Stimulated activated CD4-positive, alpha-beta T cell treated with anti-CD3 and anti-CD28 coated beads, Interleukin-15, amount 100 ng/mL, for 1 hour (primary cell): ENCODE data around the gene TANC1.

Experiments used
- DNase-seq, 2 donors: peaks; one replicate each; pipeline ENCODE4 v3.0.0-alpha.2; 2020; ENCODE audit warnings: low read depth in 1 of 2, low spot score in 1 of 2

The TANC1 gene

DNA sequence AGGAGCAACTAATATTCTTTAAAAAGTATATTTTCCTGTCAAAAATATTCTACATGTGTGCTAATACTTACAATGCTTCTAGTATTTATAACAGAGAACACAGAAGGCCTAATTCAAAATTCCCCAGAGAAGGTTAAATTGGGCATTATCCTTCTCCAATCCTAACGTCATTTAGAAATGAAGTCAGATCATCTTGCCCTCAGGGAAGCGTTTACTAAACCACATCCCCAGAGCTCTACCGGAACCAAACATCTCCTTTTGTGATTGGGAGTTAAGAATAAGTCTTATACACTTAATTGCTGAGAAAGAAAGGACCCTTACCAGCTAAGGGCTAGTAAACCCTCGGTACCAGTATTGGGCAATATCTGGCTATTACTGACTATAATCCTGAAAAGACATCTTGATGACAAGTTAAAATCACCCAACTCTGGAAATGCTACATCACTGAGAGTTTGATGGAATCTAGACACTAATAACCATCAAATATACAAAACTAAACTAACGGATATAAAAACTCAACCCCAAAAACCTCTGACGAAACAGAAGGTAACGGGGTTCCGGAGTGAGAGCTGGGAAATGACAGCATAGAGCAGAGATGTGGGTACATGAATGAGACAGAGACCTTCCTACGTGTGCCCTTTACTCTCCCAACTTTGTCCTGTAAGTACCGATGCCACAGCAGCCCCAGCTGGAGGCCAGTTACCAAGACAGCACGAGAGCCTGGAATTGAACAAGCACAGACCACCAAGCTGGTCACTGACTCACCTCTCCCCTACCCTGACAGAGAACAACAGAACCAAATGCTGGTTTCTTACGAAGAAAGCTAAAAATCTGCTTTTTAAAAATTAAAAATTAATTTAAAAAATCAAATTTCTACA, 283.1 kb downstream of the TANC1 start:
- no peak for DNase-seq

DNA sequence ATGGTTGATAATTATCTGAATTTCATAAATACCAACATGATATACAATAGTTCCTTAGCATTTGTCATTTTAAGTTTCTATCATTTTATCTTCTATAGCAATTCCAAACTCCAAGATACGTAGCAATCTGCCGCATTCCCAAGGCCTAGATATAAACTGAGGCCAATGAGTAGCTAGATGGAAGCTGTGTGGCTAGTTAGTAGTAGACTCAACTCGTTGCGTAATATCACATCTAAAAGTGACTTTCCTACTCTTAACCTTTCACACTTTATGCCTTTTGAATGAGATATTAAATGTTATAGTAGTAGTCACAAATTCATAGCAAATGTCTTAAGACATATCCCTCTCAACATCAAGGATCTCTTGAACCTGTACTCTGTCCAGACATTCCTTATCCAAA, 284.5 kb downstream of the TANC1 start:
- no peak for DNase-seq

DNA sequence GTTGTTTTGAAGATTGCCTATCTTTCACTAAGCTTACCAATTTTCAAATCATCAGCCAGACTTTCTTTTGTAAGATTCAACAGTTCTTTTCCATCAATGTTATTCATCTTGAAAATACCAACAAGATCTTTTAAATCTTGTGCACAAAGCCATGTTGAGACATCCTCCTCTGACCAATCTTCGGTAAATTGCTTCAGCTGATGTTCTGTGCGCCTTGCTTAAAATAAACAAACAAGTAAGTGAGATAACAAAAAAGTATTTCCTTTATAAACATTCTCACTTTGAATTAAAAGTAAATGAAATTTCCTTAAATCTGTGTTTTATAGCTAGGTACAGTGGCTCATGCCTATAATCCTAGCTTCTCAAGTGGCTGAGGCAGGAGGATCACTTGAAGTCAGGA, 287.7 kb downstream of the TANC1 start:
- DNase-seq, result no peak

DNA sequence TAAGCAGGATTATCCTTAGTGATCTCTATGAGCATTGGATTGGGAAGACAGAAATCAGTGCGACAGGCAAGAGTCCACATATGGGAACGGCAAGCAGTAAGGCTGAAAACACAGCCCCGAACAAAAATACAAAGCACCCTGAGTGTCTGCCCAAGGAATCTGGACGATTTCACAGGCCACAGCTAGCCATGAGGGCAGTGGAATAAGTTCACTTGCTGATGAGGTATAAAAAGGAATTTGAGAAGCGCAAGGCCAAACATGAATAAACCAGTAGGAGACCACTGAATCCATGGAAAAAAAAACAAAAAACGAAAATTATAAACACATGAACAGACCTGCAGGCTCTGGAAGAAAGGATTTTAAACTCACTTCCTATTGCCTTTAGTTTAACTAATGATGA, 293.8 kb downstream of the TANC1 start:
- no peak for DNase-seq

DNA sequence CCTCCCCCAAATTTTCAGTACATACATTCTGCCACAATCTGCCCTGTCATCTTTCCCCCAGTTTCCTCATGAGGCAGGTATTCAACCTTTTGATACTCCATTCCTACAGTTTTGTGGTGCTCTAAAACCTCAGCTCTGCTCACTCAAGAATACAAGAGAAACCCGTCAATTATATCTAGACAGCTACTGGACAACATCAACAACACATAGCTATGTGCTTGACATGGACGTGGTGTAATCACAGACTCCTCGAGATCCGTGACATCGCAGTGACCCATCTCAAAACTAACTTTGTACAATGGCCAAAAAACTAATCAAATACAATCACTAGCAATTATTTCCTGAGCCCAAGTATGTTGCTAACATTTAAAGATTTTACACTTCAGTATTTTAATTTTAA, 294.5 kb downstream of the TANC1 start:
- no peak for DNase-seq

DNA sequence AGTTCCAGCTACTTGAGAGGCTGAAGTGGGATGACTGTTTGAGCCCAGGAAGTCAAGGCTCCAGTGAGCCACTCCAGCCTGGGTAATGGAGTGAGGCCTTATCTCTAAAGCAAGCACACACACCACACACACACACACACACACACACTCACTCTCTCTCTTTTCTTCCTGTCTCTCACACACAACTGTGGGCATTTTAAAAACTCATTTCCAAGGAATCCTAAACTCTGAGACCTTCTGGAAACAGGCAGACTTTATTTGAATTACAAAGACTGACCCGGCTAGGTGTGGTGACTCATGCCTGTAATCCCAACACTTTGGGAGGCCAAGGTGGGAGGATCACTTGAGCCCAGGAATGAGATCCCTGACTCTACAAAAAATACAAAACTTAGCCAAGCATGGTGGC, 296.7 kb downstream of the TANC1 start:
- DNase-seq, result no peak

DNA sequence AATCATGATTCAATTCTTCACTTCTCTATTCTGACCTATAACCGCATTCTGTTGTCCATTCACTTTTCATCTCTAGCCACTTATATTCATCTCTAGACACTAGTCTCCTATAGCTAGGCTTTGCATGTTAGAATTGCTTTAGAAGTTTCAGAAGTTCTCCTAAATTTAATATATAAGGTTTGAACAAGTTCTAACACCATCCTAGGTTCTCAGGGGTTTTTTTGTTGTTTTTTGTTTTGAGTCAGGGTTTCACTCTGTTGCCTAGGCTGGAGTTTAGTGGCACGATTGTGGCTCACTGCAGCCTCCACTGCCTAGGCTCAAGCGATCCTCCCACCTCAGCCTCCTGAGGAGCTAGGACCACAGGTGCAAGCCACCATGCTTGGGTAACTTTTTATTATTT, 298.1 kb downstream of the TANC1 start:
- no peak for DNase-seq

DNA sequence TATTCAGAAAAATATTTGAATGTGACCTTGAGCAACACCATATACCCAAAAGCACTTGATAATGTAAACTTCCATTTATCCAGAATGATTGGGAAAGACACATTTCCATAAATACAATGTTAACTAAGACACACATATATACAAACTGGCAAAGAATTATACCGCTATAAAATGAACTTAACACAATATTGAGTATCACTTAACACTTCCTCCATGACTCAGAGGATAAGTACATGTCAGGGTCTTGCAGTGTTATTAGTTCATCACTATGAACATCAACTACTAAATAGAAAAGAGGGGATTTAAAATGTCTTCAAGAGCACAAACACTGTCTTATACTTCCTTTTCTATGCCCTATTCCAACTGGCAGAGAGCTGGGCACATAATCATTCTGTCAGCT, 299.5 kb downstream of the TANC1 start:
- DNase-seq, result no peak

DNA sequence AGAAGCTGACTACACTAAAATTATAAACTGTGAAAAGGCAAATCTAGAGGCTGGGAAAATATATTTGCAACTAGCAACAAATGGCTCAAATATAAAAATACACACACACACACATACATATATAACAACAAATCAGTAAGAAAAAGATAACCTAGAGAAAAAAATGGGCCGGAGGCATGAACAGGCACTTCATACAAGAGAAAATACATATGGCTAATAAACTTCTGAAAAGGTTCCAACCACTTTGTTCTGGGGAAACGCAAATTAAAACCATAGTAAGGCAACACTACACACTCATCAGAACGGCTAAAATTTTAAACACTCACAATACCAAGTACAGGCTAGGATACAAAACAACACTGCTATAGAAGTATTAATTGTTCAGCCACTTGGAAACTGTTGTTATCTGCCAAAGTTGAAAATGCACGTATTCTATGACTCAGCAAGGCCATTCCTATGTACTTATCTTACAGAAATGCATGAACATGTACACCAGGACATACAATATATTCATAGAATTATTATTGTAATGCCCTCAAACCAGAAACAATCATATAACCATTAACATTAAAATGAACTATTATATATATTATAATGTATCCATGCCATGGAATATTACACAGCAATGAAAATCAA, 302.4 kb downstream of the TANC1 start:
- DNase-seq, result no peak

DNA sequence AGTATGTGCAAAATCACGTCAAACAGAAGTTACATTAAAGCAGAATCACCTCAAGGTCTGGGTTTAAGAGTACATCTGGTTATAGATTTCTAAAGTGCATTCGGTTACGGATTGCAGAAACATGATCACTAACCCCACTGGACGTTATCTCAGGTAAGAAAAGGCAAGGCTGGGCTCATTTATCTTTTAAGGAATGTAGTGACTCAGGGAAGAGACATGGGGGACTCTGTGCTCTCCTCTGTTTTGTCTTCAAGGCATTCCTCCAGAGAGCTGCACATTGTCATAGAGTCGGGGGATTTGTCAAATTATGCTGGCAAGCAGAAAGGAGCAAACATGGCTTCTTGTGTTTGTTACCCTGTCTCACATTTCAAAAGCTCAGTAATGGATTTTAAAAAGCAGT, 303.7 kb downstream of the TANC1 start:
- no peak for DNase-seq

DNA sequence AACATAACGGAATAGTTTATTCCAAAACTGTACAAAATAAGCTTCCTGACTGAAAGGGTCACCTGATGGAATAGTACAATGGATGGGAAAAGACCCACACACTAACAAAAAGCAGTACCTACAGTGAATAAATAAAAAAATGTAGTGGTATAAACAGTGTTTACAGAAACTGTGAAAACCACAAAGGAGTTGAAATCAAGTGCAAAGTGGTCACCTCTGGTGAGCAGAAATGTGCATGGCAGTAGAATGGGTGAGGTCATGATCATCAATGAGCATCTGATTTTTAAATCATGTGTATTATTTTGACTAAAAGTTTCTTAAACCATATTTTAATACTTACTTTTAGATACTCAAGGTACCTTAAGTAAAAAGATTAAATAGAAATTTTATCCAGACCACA, 306.7 kb downstream of the TANC1 start:
- DNase-seq, result no peak

DNA sequence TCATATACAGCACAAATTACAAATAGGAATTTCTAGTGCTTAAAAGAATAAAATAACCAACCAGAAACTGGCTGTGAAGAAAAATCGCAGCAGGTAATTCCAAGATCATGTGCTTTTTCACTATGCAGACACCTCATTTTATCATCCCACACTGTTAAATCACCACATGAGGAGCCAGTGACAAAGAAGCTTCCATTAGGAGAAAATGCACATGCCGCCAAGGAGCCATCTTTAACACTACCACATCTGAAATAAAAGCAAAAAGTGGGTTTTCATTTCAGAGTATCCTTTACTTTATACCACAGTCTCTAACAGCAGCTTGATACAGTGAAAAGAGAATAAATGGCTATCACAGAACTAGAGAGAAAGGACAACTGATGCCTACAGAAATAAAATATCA, 311.3 kb downstream of the TANC1 start:
- DNase-seq, result no peak

DNA sequence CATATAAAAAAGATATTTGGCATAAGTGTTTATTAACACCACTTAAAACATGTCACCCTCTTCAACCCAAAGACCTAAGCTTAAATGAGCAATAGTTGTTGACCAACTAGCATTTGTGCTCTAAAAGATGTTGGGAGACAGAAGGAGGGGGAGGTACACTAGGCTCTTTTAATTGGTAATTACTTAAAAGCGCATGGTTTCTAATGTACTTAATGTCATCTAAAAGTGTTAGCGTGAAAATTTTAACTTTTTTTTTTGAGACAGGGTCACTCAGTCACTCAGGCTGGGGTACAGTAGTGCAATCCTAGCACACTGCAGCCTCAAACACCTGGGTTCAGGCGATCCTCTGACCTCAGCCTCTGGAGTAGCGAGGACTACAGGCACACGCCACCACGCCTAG, 312.6 kb downstream of the TANC1 start:
- no peak for DNase-seq
